Caco-2 (cell line): ENCODE measurements around the gene KDM4C. TPM values are rescaled to one million over a fixed set of nuclear protein-coding genes. Genes with fewer than 3 reads are reported as not detected.

Source experiments
- BruUV-seq: library from RNA; stranded (reverse); fragments of 400-500 nt; replicated peaks from 2 replicates; lab custom pipeline; 2021; lab: Mats Ljungman, UMichigan
- CTCF ChIA-PET: fragments of 300-600 bp; sonication (Branson Sonifier 250); formaldehyde crosslinking; loops from one replicate; lab custom pipeline; 2022; ENCODE audit warnings: antibody characterized with exemption; lab: Charles Lee
- POLR2A ChIA-PET: fragments of 300-600 bp; sonication (Branson Sonifier 250); formaldehyde crosslinking; loops from one replicate; lab custom pipeline; 2022; ENCODE audit warnings: antibody characterized with exemption; lab: Charles Lee
- DNase-seq, 2 experiments: peaks; one replicate each; pipeline versions ENCODE4 v3.0.0 to v3.0.0-alpha.2; 2020 to 2022
- H3K27me3 ChIP-seq: replicated peaks from 2 replicates; pipeline ENCODE4 v1.6.0; 2011; ENCODE audit warnings: low read length; ENCODE audit not compliant: control insufficient read depth, insufficient read depth
- H3K36me3 ChIP-seq: 2 replicates; pipeline ENCODE4 v1.5.1; 2011; ENCODE audit warnings: low read length; ENCODE audit not compliant: control insufficient read depth, insufficient read depth
- H3K4me1 ChIP-seq: fragments of 250-450 bp; sonication (Bioruptor Pico); 2 replicates; pipeline ENCODE4 v1.5.1; 2020; ENCODE audit warnings: mild to moderate bottlenecking
- H3K4me3 ChIP-seq: 2 replicates; pipeline ENCODE4 v1.5.1; 2011; ENCODE audit warnings: low read depth, mild to moderate bottlenecking, control low read depth, low read length
- H3K9me3 ChIP-seq: fragments of 250-450 bp; sonication (Bioruptor Pico); 2 replicates; pipeline ENCODE4 v1.5.1; 2020; ENCODE audit warnings: mild to moderate bottlenecking, moderate library complexity
- H3K27ac Mint-ChIP-seq: one replicate; pipeline ENCODE4 v1.8.0; 2022; ENCODE audit warnings: mixed read lengths; ENCODE audit not compliant: unreplicated experiment
- H3K27me3 Mint-ChIP-seq: one replicate; pipeline ENCODE4 v1.8.0; 2022; ENCODE audit warnings: mixed read lengths; ENCODE audit not compliant: insufficient read depth, unreplicated experiment
- H3K36me3 Mint-ChIP-seq: one replicate; pipeline ENCODE4 v1.8.0; 2022; ENCODE audit warnings: mild to moderate bottlenecking, mixed read lengths; ENCODE audit not compliant: insufficient read depth, unreplicated experiment
- H3K4me1 Mint-ChIP-seq: one replicate; pipeline ENCODE4 v1.8.0; 2022; ENCODE audit warnings: low read depth, mixed read lengths; ENCODE audit not compliant: unreplicated experiment
- H3K4me3 Mint-ChIP-seq: one replicate; pipeline ENCODE4 v1.8.0; 2022; ENCODE audit warnings: mild to moderate bottlenecking, moderate library complexity, mixed read lengths; ENCODE audit not compliant: unreplicated experiment
- H3K9me3 Mint-ChIP-seq: one replicate; pipeline ENCODE4 v1.8.0; 2022; ENCODE audit warnings: mixed read lengths; ENCODE audit not compliant: unreplicated experiment
- CTCF ChIP-seq, 2 experiments: fragments of 200-600 bp in 1 of 2; IDR thresholded peaks; 1 replicate in 1 of 2; 2 replicates in 1 of 2; pipeline versions ENCODE4 v1.5.1 to v1.8.0; 2011 to 2022; ENCODE audit warnings: antibody characterized with exemption in 1 of 2, control low read depth in 1 of 2, inconsistent platforms in 1 of 2, low read depth in 1 of 2, low read length in 1 of 2, mild to moderate bottlenecking in 1 of 2, moderate library complexity in 1 of 2; ENCODE audit not compliant: insufficient read depth in 1 of 2, severe bottlenecking in 1 of 2, unreplicated experiment in 1 of 2
- intact Hi-C: fragments of 100-400 bp; cut with micrococcal nuclease; formaldehyde crosslinking; loops from one replicate; pipeline ENCODE4 v1.10.0; 2022; ENCODE audit not compliant: unreplicated experiment
- total RNA-seq: library from RNA; stranded (reverse); gene quantifications from 2 replicates; pipeline ENCODE4 v1.2.3, GENCODE V29; 2022

KDM4C gene
- total RNA-seq, 1 experiment from 2014 or later = 40.3 TPM

GRCh38 chr9:7001571-7001970, 243.8 kb downstream of the KDM4C start:
- Histone ChIP-seq H3K27me3 (no peaks in the 10 kb centered on the region), H3K36me3 (no peaks in the 10 kb centered on the region), H3K4me1 (no peaks in the 10 kb centered on the region), H3K9me3 (no peaks in the 10 kb centered on the region), H3K4me3 (no peak overlapping the region)
- intact Hi-C loops = no loop called here
- CTCF ChIA-PET = no interaction called here
- TF ChIP-seq CTCF (IDR thresholded peaks at IDR 0.05; ENCODE audit: insufficient read depth in 1 of 2, low read depth in 1 of 2, low read length in 1 of 2, severe bottlenecking in 1 of 2, unreplicated experiment in 1 of 2) = no peak
- BruUV-seq = no TSS peak
- POLR2A ChIA-PET = no interaction called here
- H3K4me3 Mint-ChIP-seq = no peak overlapping the region
- no peaks in the 10 kb centered on the region for H3K4me1 Mint-ChIP-seq
- no peaks in the 10 kb centered on the region for H3K9me3 Mint-ChIP-seq
- no peak for DNase-seq
- H3K27ac Mint-ChIP-seq = no peak overlapping the region
- no peaks in the 10 kb centered on the region for H3K27me3 Mint-ChIP-seq
- H3K36me3 Mint-ChIP-seq = peaks cover 4% of the 10 kb centered on the region

GRCh38 chr9:7003861-7004260, 246.1 kb downstream of the KDM4C start:
- Histone ChIP-seq H3K4me1 (no peaks in the 10 kb centered on the region), H3K27me3 (no peaks in the 10 kb centered on the region), H3K9me3 (no peaks in the 10 kb centered on the region), H3K4me3 (no peak overlapping the region), H3K36me3 (no peaks in the 10 kb centered on the region; the same call in 1 of the 2 replicates)
- H3K4me1 Mint-ChIP-seq = no peaks in the 10 kb centered on the region
- CTCF ChIA-PET = no interaction called here
- POLR2A ChIA-PET = no interaction called here
- no peak overlapping the region for H3K4me3 Mint-ChIP-seq
- no peaks in the 10 kb centered on the region for H3K9me3 Mint-ChIP-seq
- no peak for TF ChIP-seq CTCF (IDR thresholded peaks at IDR 0.05; ENCODE audit: insufficient read depth in 1 of 2, low read depth in 1 of 2, low read length in 1 of 2, severe bottlenecking in 1 of 2, unreplicated experiment in 1 of 2)
- H3K27ac Mint-ChIP-seq = no peak overlapping the region
- intact Hi-C loops = no loop called here
- peaks cover 4% of the 10 kb centered on the region for H3K36me3 Mint-ChIP-seq
- BruUV-seq = no TSS peak
- no peaks in the 10 kb centered on the region for H3K27me3 Mint-ChIP-seq
- no peak for DNase-seq

GRCh38 chr9:7006417-7006816, 248.6 kb downstream of the KDM4C start:
- Mint-ChIP-seq H3K4me1 (no peaks in the 10 kb centered on the region), H3K36me3 (peaks cover 10% of the 10 kb centered on the region), H3K27ac (no peak overlapping the region), H3K9me3 (no peaks in the 10 kb centered on the region), H3K4me3 (no peak overlapping the region), H3K27me3 (no peaks in the 10 kb centered on the region)
- TF ChIP-seq CTCF (IDR thresholded peaks at IDR 0.05; ENCODE audit: insufficient read depth in 1 of 2, low read depth in 1 of 2, low read length in 1 of 2, severe bottlenecking in 1 of 2, unreplicated experiment in 1 of 2) = no peak
- Histone ChIP-seq H3K4me1 (no peaks in the 10 kb centered on the region), H3K9me3 (no peaks in the 10 kb centered on the region), H3K36me3 (no peaks in the 10 kb centered on the region; the same call in 1 of the 2 replicates), H3K27me3 (no peaks in the 10 kb centered on the region), H3K4me3 (no peak overlapping the region)
- intact Hi-C loops = no loop called here
- CTCF ChIA-PET = interaction anchor here (0.5 kb wide), 1 partner anchor 230 kb away, joined by 3 read pairs; no protein-coding TSS in a partner anchor
- POLR2A ChIA-PET = no interaction called here
- no peak for DNase-seq
- BruUV-seq = no TSS peak
